ENCODE data around the gene ZMIZ1. TPM values are rescaled to one million over a fixed set of nuclear protein-coding genes. Genes with fewer than 3 reads are reported as not detected.
"Not testable (repeated sequence)": the region's sequence is repeated elsewhere in the genome, so short reads cannot be mapped to it uniquely, and the experiment has no call there.

The ZMIZ1 gene
- total RNA-seq, 2 experiments from 2014 or later: 14.6 to 15.5 TPM

- peak; percentile 94 for ATAC-seq (ENCODE audit: poor library complexity)
- H3K4me3 Mint-ChIP-seq: no peak overlapping the region
- no peaks in the 10 kb centered on the region for H3K27me3 Mint-ChIP-seq
- peak overlapping the region; percentile 51 for H3K27ac Mint-ChIP-seq
- Histone ChIP-seq H3K4me3 (ENCODE audit: low read length) (no peak overlapping the region), H3K27me3 (ENCODE audit: control insufficient read depth in 1 of 2, insufficient read depth in 2 of 2, low read length in 2 of 2) (no peaks in the 10 kb centered on the region), H3K36me3 (ENCODE audit: insufficient read depth, low read length) (no peaks in the 10 kb centered on the region), H3K4me1 (ENCODE audit: insufficient read depth, low read length) (peaks cover 21% of the 10 kb centered on the region), H3K9me3 (ENCODE audit: control insufficient read depth in 1 of 2, insufficient read depth in 1 of 2, low read length in 2 of 2) (peaks cover 0 to 3% of the 10 kb centered on the region in 2 experiments), H3K27ac (ENCODE audit: low read depth in 1 of 2, low read length in 2 of 2) (peak overlapping the region in 1 of 2 donors; percentile 18)
- H3K36me3 Mint-ChIP-seq (ENCODE audit: low read depth): no peaks in the 10 kb centered on the region
- intact Hi-C loops (cut with DNase I, micrococcal nuclease): no loop called here
- no peak for TF ChIP-seq CTCF (IDR thresholded peaks at IDR 0.05)
- ChIA-PET CTCF (no interaction called here), POLR2A (interaction anchor here (0.8 to 1.5 kb wide), 2 partner anchors 8 to 13 kb away, joined by 3 to 8 read pairs; no protein-coding TSS in a partner anchor)
- peaks cover 18% of the 10 kb centered on the region for H3K4me1 Mint-ChIP-seq (ENCODE audit: low read depth)
- DNase-seq: peak; percentile 21 to 93 (median 51)
- H3K9me3 Mint-ChIP-seq: no peaks in the 10 kb centered on the region
Observed at GRCh38 chr10:79331709-79332108, 262.9 kb downstream of the ZMIZ1 start.

GRCh38 chr10:79332610-79333315 is 264.0 kb downstream of the ZMIZ1 start:
- H3K27me3 Mint-ChIP-seq; H3K36me3 ChIP-seq (ENCODE audit: insufficient read depth, low read length); POLR2A ChIA-PET; H3K9me3 ChIP-seq (ENCODE audit: control insufficient read depth in 1 of 2, insufficient read depth in 1 of 2, low read length in 2 of 2); intact Hi-C loops (cut with DNase I, micrococcal nuclease); H3K27ac Mint-ChIP-seq; H3K27ac ChIP-seq (ENCODE audit: low read depth in 1 of 2, low read length in 2 of 2); H3K36me3 Mint-ChIP-seq (ENCODE audit: low read depth); H3K4me3 Mint-ChIP-seq; ATAC-seq (ENCODE audit: poor library complexity); CTCF ChIA-PET; H3K9me3 Mint-ChIP-seq; H3K27me3 ChIP-seq (ENCODE audit: control insufficient read depth in 1 of 2, insufficient read depth in 2 of 2, low read length in 2 of 2); H3K4me3 ChIP-seq (ENCODE audit: low read length); DNase-seq: not testable (repeated sequence)
- H3K4me1 Mint-ChIP-seq (ENCODE audit: low read depth): peaks cover 18% of the 10 kb centered on the region
- H3K4me1 ChIP-seq (ENCODE audit: insufficient read depth, low read length): peaks cover 15% of the 10 kb centered on the region

GRCh38 chr10:79333513-79333912 is 264.7 kb downstream of the ZMIZ1 start:
- peaks cover 15% of the 10 kb centered on the region for H3K4me1 ChIP-seq (ENCODE audit: insufficient read depth, low read length)
- Mint-ChIP-seq H3K4me3 (no peak overlapping the region), H3K9me3 (no peaks in the 10 kb centered on the region), H3K27me3 (no peaks in the 10 kb centered on the region), H3K27ac (no peak overlapping the region), H3K36me3 (ENCODE audit: low read depth) (no peaks in the 10 kb centered on the region), H3K4me1 (ENCODE audit: low read depth) (peaks cover 18% of the 10 kb centered on the region)
- no peaks in the 10 kb centered on the region for H3K27me3 ChIP-seq (ENCODE audit: control insufficient read depth in 1 of 2, insufficient read depth in 2 of 2, low read length in 2 of 2)
- no peaks in the 10 kb centered on the region for H3K36me3 ChIP-seq (ENCODE audit: insufficient read depth, low read length)
- ChIA-PET POLR2A (no interaction called here), CTCF (no interaction called here)
- intact Hi-C loops (cut with DNase I, micrococcal nuclease): no loop called here
- ATAC-seq (ENCODE audit: poor library complexity): no peak
- H3K27ac ChIP-seq (ENCODE audit: low read depth in 1 of 2, low read length in 2 of 2): no peak overlapping the region
- peaks cover 0 to 6% of the 10 kb centered on the region in 2 experiments for H3K9me3 ChIP-seq (ENCODE audit: control insufficient read depth in 1 of 2, insufficient read depth in 1 of 2, low read length in 2 of 2)
- H3K4me3 ChIP-seq (ENCODE audit: low read length): no peak overlapping the region
- no peak for TF ChIP-seq CTCF (IDR thresholded peaks at IDR 0.05)
- no peak for DNase-seq

- Mint-ChIP-seq H3K9me3 (no peaks in the 10 kb centered on the region), H3K4me3 (no peak overlapping the region), H3K27ac (no peak overlapping the region), H3K4me1 (ENCODE audit: low read depth) (peaks cover 18% of the 10 kb centered on the region), H3K36me3 (ENCODE audit: low read depth) (no peaks in the 10 kb centered on the region), H3K27me3 (no peaks in the 10 kb centered on the region)
- no peak for TF ChIP-seq CTCF (IDR thresholded peaks at IDR 0.05)
- ChIA-PET CTCF (no interaction called here), POLR2A (interaction anchor here (1.9 kb wide), 1 partner anchor 13 kb away, joined by 5 read pairs; no protein-coding TSS in a partner anchor)
- DNase-seq (no peak), ATAC-seq (ENCODE audit: poor library complexity) (no peak)
- H3K27me3 ChIP-seq (ENCODE audit: control insufficient read depth in 1 of 2, insufficient read depth in 2 of 2, low read length in 2 of 2): no peaks in the 10 kb centered on the region
- no peak overlapping the region for H3K27ac ChIP-seq (ENCODE audit: low read depth in 1 of 2, low read length in 2 of 2)
- H3K36me3 ChIP-seq (ENCODE audit: insufficient read depth, low read length): no peaks in the 10 kb centered on the region
- H3K9me3 ChIP-seq (ENCODE audit: control insufficient read depth in 1 of 2, insufficient read depth in 1 of 2, low read length in 2 of 2): peaks cover 0 to 6% of the 10 kb centered on the region in 2 experiments
- intact Hi-C loops (cut with DNase I, micrococcal nuclease): no loop called here
- H3K4me3 ChIP-seq (ENCODE audit: low read length): no peak overlapping the region
- H3K4me1 ChIP-seq (ENCODE audit: insufficient read depth, low read length): peaks cover 15% of the 10 kb centered on the region
Observed at GRCh38 chr10:79334573-79334972, 265.8 kb downstream of the ZMIZ1 start.

Measured in CD4-positive, alpha-beta T cell (primary cell).